GM21447 (cell line): ENCODE measurements around the gene PHF14.

Experiments used
- ATAC-seq: cut with Tn5 transposase; IDR thresholded peaks from one replicate; pipeline ENCODE4 v1.9.1; 2021; ENCODE audit not compliant: unreplicated experiment

Gene PHF14

DNA sequence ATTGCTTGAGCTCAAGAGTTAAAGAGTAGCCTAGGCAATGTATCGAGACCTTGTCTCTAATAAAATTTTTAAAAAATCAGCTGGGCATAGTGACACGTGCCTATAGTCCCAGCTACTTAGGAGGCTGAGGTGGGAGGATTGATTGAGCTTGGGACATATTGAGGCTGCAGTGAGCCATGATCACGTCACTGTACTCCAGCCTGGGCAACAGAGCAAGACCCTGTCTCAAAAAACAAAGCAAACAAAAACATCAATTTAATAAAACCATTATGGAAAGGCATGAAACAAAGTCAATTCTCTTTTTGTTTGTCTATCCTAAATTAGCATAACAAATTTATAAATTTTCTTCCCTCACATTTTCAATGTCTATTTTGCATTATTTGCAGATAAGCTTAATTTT, 108.4 kb downstream of the PHF14 start:
- no peak for ATAC-seq

DNA sequence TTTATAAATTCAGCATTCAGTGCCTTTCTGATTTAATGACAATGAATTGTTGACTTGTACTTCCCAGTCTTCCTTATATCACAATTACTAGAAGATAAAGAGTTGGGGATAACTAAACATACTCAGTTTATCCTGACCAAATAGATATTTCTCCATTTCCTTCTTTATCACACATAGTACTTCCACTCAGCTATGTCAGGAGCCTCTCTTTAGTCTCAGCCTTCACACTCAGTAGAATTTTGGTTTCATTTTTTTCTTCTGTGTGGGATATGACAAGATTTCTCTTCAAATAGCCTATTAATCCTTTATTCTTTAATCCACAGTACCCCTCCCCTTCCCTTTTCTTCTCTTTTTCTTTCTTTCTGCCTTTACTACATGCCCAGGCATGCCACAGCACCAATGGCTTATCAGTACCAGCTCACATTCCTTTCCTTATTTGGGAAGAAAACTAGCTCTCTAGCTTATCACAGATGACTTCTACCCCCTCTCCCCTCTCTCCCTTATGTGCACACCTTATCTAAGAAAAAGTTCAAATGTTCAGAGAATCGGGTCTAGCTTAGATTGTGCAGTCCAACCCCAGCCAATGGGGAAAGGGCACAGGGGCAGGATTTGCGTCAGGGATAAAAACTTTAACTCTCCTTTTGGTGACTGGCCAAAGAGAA, 109.0 kb downstream of the PHF14 start:
- no peak for ATAC-seq

DNA sequence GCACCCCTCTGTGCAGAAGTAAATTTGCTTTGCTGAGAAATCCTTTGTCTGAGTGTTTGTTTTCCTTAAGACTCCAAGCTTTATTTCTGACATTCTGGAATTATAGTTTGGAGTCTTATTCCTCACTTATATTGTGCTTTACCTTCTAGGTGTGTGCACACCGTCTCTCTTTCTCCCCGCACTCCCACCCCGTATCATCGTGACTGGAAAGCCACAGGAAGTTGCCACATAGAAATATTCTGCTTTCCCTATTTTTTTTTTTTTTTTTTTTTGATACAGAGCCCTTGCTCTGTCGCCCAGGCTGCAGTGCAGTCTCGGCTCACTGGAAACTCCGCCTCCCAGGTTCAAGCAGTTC, 109.5 kb downstream of the PHF14 start:
- ATAC-seq, result no peak

DNA sequence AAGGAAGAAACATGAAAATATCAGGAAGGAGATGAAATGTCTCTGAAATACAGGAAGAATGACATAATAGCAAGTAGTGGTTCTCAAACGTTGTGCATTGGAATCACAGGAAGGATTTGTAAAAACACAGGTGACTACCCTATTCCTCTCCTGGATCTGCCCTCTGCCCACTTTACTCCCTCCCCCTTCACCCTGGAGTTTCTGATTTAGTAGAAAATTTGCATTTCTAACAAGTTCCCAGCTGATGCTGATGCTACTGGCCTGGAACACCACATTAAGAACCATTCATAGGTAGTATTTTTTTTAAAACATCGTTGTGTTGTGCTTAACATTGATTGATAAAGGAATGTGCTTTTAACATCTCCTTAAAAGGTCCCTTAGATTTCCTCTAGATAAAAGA, 130.9 kb downstream of the PHF14 start:
- no peak for ATAC-seq

DNA sequence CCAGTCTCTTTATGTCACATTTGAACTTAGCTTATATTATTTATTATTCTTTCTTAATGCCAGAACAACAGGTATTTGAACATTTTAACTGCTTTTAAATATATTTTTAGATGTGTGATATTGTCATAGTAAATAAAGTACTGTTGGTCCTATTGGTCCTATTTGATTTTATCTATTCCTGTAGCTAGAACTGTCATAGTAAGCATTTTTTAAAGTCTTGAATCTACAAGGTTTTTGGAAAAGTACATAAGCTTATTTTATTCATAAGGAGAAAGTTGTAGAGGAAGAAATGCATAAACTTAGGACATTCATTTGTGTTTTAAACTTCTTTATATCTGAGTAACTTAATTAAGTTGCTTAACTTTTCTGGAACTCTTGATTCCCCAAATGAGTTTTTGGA, 136.0 kb downstream of the PHF14 start:
- no peak for ATAC-seq

DNA sequence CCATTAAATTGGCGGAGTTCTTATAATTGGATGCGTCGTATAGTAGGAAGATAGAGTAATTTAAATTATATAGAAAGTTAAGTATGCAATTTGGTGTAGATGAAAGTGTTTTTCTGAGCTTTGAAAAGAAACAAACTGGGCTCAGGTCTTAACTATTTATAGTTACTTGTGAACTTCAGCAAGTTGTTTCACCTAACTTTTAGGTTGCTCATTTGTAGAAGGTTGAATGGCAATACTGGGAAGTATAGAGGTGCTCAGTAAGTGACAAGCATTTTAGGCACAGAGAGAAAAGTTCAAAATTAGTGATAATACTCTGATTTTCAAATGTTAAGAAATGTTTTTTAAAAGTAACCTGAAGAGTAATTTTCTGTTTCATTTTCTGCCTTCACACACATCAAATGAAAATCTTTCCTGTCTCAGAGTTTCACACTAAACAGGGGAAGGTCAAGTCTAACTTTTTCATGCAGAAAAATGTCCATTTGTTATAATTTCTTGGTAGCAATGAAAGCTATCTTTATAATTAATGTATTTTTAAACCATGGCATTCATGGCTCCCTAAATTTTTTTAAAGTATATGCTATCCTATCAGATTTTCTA, 146.5 kb downstream of the PHF14 start:
- ATAC-seq, result peak; percentile 79

DNA sequence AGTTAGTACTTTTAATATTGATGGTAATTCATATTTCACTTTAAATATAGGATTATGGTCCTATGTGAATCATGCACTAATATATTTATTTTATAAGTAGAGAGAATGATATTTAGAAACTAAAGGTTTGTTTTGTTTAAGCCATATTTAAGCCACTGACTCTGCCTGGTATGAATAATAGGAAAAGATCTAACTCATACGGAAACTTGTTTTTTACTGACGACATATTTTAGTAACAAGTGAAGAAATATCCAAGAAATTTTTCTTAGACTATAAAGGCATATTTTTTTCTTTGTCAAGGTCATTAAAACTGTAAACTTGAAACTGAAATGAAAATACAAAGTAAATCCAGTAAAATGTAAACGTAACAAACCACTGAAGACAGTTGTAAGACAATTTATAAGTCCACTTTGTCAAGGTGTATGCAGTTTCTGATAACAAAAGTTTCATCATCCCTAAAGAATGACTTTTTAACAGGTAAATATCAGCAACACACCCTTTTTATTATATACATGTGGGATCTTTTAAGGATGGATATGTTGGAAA, 147.1 kb downstream of the PHF14 start:
- ATAC-seq, result no peak

DNA sequence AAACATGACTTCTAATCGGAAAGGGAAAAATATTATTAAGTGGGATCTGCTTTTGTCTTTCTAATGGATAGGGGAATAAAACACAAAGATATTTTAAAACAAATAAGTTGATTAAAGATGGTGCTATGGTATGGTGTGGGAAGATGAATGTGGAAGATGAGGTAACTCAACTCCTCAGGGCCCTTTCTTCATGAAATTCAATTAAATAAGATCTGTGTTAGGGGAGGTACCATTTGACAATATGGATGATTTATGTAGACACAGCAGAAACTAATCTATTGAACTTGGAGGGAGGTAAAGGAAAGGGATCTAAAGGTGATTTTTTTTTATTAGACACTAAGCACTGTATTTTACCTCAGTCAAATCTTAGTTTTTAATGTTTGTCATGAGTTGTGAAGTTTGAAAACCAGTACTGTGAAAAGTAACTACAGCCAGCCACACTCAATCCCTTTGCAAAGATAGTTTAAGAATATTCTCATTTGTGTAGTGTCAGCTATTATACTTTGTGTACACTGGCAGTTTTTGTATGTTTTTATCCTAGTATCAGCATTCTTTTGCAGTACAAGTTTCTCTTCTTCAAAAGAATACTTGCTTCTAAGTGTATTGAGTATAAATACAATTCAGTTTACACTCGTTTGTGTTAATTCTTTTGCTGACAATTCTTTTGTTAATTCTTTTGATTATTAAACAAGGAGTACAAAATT, 151.3 kb downstream of the PHF14 start:
- no peak for ATAC-seq

DNA sequence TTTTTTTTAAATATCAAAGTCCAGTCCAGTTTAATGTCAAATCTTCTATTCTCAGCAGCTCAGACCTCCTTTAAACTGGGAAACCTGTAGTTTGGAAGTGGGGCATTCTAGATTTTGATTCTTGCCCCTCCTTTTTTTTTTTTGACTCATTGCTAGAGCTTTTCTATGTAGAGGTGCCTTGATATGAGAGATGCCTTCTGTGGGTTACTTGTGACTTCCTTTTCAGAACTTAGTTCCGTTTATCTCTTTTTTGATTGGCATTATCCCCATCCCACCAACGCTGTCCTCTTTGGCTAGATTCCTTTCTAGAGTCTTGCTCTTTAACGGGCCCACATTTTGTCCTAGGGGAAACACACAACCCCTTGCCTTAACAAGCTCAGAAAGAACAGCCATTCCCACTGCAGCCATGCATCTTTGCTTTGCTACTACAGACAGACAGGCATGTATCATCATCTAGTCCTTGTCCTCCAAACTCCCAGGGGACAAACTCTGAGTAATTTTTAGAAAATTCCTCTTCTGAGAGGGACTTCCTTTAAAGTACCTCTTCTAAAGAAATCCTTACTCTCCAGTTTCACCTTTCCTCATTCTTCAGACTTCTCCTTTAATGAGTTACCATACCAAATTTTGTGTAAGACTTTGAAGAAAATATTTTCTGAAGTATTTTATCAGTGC, 153.6 kb downstream of the PHF14 start:
- no peak for ATAC-seq

DNA sequence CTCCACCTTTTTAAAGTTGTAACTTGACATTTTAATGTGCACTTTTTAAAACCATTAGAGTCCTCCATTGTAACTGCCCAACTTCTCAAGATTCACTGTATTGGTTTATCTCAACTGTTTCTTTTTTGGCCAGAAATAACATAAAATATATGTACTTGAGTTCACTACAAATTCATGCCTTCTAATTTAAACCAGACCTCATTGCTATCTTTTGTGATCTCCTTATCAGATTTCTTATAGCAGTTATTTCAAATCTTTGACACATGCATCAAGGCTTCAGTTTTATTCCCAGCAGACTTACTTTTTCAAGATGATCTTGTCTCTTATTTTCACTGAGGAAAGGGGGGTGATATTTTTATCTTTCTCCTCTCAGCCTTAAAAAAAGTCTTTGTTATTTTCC, 154.3 kb downstream of the PHF14 start:
- ATAC-seq, result no peak

DNA sequence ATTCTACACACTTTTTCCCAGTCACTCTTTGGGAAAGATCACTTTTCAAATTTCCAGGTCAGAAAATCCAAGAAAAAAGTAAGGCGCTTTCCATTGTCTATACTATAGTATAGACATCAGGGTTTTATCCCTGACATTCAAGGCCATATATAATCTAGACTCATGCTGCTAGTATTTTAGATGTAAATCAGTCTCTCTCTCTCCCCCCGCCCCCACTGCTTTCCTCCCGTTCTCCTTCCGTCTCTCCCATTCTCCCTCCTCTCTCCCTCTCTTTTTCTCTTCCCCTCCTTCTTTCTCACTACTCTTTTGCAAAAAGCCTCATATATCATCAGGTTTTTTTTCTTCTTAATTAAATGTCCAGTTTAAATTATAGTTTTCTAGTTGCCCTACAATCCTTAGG, 154.8 kb downstream of the PHF14 start:
- no peak for ATAC-seq

DNA sequence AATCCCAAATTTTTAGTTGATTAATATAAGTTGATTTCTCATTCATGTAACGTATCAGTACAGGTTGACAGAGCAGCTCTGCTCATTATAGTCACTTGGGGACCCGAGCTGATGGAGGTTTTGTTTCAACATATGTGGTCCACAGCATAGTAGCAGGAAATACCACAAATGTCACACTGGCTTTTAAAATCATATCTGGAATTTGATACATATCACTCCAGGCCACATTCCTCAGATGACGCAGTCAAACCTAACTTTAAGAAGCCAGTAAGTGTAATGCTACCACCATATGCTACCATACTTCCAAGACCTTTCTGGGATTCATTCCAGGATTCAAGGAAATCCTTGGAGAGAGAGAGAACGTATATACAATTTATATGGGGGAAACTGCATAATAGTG, 156.3 kb downstream of the PHF14 start:
- ATAC-seq, result no peak

DNA sequence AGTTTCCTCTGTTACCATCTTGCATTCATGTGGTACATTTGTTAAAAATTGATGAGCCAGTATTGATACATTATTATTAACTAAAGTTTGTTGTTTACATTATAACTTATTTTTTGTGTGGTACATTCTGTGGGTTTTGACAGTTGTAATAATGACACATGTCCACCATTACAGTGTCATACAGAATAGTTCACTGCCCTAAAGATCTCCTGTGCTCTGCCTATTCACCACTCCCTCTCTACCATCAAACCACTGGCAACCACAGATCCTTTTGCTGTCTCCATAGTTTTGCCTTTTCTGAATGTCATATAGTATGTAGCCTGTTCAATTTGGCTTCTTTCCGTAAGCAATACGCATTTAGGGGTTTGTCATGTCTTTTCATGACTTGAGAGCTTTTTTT, 156.9 kb downstream of the PHF14 start:
- ATAC-seq, result no peak

DNA sequence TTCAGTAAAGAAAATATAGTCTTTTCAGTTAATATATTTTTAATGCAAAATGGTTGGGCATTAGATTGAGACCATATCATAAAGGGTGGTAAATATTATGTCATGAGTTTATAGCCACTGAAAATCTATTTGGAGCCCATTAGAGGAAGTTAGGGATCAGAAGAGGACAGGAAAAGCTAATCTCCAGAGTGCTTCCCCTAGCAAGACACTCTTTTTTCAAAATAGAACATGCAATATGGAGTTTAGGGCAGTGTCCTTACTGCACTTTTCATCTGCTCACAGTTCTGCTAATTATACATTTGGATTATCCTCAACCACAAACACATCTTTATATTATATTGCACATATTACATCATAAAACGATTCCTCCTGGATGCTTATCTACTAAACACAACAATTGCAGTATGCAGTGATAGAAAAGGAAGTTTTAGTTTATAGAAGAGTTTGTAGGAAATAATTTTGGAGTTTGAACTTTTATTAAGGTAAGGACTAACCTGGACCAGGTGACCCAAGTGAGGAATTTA, 159.8 kb downstream of the PHF14 start:
- ATAC-seq, result no peak

DNA sequence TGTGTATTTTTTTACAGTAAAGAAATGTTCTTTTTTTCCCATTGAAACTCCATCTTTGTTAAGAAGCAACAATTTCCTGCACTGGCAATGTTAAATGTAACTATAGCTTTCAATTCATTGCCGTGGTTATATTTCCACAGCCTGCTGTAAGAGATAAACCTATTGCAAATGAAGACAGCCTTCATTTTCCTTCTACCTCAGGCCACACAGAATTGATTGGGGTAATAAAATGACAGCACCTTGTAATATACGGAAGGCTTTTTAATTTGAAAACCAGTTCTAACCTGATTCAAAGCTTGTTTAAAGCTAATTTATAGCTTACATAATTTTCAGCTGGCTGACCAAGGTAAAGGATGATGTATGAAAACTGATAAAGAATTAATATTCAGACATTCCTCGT, 161.9 kb downstream of the PHF14 start:
- ATAC-seq, result no peak

DNA sequence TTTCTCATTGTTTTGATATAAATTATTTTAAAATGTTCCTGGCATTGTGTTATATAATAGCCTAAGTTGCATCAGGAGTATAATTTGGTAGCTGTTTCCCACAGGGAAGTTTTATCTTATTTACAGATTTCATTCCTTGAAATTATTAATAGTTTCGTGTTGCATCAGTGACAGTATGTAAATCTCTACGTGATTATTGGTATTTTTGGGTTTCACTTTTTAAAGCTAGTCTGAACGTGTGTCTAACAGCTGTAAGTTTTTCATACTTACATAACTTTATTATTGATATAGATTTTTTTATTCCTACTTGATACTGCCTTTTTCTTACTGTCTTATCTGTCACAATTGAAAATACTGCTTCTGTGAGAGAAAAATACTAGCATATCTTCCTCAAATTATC, 167.9 kb downstream of the PHF14 start:
- ATAC-seq, result no peak

DNA sequence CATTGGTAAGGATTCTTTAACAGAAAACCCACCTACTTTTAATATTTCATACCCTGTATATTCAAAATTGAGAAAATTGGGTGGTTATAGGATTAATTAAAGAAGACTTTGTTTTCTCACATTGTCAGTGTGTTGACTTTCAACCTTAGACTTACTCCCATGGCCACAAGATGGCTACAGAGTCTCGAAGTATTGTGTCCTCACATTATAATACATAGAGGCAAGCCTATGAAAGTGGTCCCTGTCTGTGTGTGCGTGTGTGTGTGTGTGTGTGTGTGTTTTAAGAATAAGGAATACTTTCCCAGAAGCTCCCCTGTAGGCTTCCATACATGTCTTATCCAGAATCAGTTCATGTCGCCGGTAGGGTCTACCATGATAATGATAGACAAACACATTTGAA, 180.0 kb downstream of the PHF14 start:
- ATAC-seq, result no peak

DNA sequence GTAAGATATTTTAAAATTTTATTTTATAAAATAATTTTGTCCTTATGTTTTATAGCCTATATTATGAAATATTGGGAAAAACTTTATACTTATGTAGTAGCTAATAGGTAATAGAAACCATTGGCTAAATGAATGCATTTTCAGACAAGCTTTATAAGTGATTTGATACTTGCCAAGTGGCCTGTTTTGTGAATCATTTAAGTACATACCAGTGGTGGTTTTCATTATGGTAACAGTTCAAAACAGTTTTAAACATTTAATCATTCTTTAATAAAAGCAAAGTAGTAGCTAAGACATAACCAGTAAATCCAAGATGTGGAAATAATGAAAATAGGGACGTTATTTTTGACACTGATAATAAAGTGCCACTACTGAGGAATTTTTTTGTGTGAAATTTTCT, 182.2 kb downstream of the PHF14 start:
- no peak for ATAC-seq

DNA sequence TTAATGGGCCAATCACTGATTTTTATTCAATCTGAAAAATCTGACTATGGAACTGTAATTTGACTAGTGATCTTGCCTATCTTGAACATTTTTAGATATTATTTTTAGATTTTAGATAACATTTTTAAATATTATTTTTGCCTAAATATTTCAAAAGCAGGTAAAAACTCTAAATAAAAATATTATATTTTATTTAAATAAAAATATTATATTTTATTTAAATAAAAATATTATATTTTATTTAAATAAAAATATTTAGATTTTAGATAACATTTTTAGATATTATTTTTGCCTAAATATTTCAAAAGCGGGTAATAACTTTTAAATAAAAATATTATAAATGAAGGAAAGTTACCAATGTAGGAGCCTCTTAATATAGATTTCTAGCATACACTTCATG, 187.8 kb downstream of the PHF14 start:
- no peak for ATAC-seq

DNA sequence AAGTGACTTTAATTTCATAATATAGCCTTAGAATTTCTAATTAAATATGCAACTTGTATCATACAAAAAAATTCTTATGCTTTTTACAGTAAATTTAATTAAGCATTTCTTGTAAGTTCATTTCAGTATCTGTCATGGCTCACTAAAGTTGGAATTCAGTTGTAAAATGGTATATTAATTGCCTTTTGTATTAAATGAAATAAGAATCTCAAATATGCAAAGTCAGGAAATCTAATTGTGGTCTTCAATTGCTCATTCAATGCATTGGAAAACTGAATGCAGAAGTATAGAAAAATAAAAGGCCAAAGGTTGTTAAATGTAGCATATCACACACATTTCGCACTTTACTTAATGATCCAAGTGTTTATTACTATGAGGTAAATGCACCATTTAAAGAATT, 189.5 kb downstream of the PHF14 start:
- ATAC-seq, result no peak

DNA sequence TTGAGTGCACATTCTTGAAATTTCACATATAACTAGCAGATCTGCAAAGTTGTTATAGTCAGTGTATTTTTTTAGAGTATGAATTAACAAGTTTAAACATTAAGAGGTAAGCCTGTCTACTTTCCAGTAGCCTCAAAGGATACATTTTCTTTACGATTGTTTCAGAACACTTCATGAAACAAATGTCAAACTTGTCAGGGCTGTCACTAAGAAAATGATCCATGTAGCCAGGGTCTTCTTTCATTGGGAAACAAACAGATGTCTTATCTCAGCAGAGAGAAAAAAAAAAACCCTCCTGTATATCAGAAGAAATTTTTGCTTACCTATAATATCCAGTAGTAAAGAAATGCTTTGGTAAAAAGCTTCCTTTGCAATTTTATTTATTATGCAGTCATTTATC, 192.4 kb downstream of the PHF14 start:
- no peak for ATAC-seq
